ENCODE measurements around the gene CANT1.

CANT1 gene

DNA sequence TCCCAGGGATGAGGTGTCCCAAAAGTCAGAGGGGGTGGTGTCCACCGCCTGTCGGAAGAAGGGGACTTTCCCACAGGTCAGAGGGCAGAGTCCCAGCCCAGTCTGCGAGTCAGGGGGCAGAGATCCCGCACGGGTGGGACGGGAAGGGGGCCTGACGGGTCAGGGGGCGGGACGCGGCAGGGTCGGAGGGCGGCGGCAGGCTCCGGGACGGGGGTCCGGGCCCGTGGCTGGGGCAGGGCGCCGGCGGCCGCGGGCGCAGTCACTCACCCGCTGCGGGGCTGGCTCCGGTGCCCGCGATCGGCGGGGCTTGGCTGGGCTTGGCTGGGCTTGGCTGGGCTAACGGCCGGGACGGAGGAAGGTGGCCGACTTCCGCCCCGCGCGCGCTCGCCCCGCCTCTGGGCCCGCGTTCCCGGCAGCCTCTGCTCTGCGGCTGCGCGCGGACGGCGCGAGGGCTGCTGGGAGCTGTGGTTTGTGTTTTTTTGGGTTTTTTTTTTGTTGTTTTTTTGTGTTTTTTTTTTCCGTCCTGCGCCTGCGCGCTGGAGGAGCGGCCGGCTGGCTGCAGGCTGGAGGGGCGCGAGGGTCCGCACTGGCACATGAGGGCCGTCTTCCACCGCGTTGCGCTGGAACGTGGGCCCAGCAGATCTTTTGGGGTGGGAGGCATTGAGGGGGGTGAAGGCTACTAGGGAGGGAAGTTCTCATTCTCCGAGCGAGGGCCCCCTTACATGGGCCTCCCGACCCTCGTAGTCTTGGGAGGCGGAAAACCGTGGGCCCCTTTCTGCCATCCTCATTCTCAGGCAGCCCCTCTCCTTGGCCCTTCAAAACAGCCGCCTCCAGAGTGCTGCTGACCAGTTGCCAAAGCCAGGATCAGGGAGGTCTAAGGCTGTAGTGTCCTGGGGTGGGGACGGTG, at the start of gene CANT1:
CANT1 (minus strand) TSS at position 368 of the 907 bp plus-strand sequence. CDS start 12,142 bp downstream, outside the sequence.
- no peak for FAIRE-seq

DNA sequence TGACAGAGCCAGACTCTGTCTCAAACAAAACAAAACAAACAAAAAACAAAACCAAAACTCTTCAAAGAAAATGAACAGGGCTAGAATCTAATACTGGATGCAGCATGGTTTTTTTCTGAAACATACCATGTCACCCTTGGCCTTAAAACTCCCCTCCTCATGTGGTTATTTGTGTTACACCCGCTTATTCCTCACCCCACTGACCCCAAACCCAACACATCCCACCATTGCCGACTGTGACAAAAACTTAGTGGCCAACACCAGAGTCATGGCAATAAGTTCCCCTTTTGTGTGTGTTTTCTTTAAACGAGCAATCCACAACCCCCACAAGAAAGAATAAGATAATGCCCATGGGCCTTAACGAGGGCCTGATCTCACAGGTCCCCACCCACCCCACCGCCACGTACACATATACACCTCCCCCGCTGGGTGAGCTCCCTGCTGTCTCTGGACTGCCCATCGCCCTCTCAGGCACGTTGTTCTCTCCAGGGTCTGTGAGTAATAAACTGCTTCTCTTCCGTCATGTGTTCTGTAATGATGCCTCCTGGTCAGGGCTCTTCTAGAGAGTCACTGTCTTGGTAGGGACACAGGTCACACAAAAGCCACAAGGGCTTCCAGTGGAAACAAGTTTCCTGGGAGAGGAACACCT, 48.3 kb upstream of the CANT1 start:
- no peak for FAIRE-seq

DNA sequence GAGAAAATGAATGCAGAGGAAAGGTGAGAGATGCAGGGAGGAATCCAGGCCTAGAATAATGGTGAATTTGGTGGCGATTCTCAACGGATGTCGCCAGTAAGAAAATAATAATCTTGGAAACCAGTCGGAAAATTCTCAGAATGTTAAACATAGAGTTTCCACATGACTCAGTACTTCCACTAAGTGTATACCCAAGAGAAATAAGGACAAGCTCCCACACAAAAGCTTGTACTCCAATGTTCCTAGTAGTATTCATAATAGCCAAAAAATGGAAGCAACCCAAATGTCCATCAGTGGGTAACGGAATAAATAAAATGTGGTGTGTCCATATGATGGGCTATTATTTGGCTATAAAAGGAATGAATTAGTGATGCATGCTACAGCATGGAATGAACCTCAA, 45.6 kb upstream of the CANT1 start:
- FAIRE-seq, result no peak

DNA sequence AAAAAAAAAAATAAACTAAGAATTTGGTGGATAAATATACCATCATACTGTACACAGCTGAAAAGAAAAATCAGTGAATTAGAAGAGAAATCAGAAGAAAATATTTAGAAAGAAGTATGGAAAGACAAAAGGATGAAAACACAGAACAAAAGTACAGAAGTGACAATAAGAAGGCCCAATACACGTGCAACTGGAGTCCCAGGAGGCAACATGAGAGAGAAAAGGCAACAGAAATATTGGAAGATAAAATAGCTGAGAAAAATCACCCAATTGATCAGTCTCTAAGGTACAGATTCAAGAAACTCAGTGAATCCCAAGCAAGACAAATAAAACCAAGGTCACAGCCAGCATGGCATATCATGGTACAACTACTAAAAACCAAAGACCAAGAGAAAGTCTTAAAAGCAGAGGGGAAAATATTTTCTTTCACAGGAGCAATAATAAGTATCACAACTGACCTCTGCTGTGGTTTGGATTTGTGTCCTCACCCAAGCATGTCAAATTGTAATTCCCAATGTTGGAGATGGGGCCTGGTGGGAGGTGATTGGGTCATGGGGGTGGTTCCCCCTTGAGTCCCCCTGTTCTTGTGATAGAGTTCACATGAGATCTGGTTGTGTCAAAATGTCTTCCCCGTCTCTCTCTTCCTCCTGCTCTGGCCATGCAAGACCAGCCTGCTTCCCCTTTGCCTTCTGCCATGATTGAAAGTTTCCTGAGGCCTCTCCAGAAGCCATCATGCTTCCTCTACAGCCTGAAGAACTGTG, 44.8 kb upstream of the CANT1 start:
- FAIRE-seq, result no peak

DNA sequence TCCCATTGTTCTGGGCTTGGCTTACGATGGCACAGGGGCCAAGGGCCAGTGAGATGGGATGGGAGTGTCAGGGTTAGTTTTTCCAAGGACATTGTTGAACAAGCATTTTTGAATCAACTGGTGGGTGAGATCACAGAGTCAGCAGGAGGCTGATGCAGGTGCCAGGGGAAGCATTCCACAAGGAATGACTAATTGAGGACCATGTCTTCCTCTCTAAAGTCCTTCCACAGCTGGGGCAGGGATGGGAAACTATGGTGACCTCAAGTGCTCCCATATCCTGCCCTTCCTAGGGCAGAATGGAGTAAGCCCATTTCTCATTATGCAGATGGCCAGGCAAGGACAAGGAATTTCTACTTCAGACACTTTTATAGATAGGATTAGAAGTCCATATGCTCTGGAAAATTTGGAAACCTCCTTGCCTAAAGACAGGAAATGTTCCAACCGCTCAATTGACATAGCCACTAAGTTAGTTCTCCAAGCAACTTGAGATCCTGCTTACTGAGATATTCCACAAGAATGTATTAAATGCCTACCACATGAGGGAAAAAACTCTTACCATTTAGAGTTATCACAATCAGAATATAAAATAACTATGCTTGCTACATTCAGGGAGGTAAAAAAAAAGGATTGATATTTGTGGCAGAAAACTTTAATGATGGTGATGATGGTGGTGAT, 43.8 kb upstream of the CANT1 start:
- no peak for FAIRE-seq

DNA sequence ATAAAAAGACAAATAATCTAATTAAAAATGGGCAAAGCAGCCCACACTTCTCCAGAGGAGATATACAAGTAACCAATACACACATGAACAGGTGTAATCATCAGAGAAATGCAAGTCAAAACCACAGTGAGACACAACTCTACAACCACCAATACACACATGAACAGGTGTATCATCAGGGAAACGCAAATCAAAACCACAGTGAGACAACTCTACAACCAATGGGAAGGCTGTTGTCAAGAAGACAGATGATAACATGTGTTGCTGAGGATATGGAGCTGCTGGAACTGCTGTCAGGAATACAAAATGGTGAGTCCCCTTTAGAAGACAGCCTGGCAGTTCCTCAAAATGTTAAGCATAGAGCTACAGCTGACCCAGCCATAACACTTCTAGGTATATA, 42.6 kb upstream of the CANT1 start:
- FAIRE-seq, result no peak

DNA sequence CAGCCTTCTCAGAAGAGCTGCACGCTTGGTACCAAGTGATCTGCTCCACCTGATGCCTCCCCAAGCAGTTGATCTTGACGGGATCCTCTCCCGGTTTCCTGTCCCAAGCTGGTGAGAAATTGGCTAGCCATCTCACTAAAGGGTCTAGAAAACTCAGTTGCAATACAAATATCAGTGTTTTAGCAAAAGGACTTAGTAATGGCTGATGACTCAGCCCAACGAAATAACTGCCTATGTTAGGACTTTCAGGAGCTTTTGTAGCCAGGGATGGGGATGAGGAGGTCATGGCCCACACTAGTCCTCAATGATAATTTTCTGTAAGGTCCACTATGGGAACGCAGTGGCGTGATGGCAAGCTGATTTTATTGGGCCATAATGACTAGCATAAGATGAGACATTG, 41.7 kb upstream of the CANT1 start:
- no peak for FAIRE-seq

DNA sequence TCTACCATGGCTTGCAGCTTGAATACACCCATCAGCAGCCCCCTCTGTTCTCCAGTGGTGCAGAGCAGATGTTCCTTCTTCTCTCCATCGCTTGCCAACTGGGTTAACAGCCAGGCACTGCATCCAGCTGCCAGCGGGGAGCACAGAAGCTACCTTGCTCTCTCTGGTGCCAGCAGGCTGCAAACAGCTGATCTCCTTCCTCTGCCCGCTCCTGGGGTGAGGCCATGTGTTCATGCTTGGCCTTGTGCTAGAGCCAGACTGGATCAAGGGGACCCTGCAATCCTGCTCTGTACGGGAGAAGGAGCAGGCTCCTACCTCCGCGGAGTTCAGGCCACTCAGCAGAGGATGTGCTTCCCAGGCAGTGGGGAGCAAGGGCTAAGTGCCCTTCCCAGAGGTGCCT, 41.0 kb upstream of the CANT1 start:
- FAIRE-seq, result no peak

DNA sequence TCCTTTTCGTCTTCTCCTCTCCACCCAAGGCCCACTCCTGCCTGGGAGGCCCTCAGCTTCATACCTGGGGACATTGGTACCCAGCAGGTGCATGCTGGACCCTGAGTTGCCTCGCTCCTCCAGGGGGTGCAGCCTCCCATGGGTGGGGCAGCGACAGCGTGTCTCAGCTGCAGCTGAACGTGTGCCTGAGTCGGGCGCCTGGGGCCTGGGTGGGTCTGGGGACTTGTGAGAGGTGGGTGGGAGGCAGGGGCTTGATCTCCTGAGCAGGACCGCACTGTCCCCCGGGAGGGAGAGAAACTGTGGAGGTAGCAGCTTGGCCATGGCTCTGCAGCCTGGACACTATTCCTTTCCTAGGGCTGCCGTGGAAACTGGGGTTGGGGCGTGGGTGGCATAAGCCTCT, 40.3 kb upstream of the CANT1 start:
- FAIRE-seq, result no peak

DNA sequence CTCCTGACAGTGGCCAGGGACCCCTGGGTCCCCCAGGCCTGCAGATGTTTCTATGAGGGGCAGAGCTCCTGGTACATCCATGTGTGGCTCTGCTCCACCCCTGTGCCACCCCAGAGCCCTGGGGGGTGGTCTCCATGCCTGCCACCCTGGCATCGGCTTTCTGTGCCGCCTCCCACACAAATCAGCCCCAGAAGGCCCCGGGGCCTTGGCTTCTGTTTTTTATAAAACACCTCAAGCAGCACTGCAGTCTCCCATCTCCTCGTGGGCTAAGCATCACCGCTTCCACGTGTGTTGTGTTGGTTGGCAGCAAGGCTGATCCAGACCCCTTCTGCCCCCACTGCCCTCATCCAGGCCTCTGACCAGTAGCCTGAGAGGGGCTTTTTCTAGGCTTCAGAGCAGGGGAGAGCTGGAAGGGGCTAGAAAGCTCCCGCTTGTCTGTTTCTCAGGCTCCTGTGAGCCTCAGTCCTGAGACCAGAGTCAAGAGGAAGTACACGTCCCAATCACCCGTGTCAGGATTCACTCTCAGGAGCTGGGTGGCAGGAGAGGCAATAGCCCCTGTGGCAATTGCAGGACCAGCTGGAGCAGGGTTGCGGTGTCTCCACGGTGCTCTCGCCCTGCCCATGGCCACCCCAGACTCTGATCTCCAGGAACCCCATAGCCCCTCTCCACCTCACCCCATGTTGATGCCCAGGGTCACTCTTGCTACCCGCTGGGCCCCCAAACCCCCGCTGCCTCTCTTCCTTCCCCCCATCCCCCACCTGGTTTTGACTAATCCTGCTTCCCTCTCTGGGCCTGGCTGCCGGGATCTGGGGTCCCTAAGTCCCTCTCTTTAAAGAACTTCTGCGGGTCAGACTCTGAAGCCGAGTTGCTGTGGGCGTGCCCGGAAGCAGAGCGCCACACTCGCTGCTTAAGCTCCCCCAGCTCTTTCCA, 39.5 kb upstream of the CANT1 start:
- FAIRE-seq, result no peak

DNA sequence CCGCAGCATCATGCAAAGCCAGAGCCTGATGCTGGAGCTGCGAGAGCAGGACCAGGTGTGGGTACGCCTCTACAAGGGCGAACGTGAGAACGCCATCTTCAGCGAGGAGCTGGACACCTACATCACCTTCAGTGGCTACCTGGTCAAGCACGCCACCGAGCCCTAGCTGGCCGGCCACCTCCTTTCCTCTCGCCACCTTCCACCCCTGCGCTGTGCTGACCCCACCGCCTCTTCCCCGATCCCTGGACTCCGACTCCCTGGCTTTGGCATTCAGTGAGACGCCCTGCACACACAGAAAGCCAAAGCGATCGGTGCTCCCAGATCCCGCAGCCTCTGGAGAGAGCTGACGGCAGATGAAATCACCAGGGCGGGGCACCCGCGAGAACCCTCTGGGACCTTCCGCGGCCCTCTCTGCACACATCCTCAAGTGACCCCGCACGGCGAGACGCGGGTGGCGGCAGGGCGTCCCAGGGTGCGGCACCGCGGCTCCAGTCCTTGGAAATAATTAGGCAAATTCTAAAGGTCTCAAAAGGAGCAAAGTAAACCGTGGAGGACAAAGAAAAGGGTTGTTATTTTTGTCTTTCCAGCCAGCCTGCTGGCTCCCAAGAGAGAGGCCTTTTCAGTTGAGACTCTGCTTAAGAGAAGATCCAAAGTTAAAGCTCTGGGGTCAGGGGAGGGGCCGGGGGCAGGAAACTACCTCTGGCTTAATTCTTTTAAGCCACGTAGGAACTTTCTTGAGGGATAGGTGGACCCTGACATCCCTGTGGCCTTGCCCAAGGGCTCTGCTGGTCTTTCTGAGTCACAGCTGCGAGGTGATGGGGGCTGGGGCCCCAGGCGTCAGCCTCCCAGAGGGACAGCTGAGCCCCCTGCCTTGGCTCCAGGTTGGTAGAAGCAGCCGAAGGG, 38.6 kb upstream of the CANT1 start:
- no peak for FAIRE-seq

DNA sequence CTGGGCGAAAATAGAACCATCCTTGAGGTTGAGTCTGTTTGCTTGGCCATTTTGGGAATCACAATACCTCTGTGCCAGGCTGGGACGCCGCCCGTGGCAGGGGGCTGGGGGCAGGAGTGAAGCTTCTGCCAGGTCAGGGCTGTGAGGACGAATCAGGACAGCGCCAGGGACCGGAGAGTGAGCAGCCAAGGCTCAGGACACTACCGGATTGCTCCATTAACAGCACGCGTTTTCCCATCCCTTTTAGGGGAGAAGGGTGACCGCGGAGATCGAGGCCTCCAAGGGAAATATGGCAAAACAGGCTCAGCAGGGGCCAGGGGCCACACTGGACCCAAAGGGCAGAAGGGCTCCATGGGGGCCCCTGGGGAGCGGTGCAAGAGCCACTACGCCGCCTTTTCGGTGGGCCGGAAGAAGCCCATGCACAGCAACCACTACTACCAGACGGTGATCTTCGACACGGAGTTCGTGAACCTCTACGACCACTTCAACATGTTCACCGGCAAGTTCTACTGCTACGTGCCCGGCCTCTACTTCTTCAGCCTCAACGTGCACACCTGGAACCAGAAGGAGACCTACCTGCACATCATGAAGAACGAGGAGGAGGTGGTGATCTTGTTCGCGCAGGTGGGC, 37.8 kb upstream of the CANT1 start:
- no peak for FAIRE-seq

DNA sequence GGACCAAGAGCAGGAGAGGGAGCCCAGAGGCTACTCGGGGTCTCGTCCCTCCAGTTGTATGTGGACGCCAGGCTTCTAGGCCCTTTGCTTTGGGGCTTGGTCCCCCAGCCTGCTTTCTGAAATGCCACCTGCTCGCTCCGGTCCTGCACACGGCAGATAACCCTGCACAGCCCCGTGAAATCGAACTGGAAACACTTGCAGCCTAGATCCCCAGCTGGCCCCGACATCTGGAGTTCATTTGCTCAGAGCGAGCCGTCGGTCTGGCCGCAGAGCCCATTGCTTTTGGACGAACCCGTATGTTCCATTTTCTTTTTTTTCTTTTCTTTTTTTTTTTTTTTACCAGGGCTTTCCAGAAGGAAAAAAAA, 37.3 kb upstream of the CANT1 start:
- FAIRE-seq, result no peak

DNA sequence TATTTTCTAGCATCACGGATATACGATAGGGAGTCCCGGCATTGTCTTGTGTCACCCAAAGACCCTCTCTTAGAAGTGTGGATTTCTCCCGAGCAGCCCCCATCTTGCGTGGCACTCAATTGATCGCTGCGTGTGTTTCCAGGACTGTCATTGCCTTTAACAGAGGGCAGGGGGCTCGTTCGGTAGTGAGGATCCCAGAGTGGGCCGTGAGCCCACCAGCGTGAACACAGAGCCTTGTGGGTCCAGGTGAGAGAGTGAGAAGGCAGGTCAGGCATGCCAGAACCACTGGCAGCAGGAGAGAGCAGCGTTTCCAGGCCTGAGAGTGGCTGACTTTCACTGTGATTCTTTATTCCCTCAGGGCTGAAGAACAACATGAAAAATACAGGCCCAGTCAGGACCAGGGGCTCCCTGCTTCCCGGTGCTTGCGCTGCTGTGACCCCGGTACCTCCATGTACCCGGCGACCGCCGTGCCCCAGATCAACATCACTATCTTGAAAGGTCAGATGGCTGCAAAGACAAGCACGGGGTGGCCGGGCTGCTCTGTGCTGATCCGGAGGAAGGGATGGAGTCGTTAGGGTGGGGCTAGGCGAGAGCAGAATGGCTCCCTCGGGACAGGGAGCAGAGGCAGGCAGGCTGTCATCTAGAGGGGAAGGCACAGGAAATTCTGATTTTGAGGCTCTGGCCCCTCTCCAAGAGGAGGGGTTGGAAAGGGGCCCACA, 36.8 kb upstream of the CANT1 start:
- FAIRE-seq, result no peak

DNA sequence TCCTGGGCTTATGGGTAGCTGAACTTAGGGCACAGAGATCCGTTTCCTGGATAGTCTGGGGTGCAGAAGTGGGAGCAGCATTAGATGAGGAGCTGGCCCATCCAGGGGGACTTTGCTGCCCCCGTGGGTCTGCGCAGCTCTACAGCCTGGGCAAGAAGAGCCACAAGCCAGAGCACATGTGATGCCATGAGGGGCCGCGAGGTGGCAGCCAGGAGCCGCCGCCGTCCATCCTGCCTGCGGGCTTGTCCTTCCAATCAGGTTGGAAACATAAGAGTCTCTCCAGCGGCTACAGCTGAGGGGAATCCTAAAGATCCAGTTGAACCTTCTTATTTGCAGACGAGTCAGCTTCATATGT, 36.3 kb upstream of the CANT1 start:
- no peak for FAIRE-seq

DNA sequence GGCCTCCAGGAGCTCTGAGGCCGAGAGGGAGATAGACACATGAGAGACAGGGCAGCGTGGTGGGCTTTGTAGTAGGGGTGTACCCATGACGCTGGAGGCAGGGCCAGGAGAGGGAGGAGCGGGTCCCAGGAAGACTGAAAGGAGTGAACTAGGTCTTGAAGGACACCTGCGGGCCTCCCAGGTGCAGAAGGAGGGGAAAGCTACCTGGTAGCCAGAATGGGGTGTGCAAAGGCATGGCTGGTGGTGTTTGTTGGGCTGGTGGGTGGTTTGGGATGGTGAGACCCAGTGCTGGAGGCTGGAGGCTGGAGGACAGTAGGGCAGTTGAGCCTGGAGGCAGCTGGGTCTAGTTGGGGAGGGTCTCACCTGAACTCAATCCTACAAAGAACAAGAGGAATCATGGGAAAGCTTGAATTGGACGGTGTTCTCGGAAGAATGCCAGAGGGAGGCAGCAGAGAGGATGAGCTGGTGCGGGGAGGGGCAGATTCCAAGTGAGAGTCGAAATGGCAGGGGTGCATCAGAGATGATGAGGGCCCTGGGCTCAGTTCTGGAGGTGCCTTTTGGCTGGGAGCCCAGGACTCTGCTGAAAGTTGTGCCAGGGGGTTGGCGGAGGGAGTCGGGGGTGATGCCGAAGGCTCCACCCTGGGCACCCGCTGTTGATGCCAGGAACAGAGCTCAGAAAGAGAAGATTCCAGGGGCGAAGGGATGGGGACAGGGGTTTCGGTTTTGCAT, 35.6 kb upstream of the CANT1 start:
- no peak for FAIRE-seq

DNA sequence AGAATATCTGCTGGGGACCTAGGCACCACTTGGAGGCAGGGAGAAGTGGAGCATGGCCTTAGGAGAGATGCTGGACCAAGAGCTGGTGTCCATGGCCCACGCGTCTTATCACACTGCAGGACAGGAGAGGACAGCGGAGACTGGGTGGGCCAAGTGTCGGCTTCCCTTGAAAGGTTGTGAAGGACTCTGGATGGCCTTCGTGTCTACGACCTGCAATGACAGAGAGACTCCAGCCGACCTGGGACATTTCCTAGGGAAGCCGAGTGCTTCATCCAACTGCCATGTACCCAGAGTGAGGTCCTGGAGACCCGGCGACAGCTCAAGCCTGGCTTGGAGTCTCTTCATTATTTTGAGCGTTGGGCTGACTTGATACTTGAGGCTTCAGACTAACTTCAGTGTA, 34.9 kb upstream of the CANT1 start:
- no peak for FAIRE-seq

DNA sequence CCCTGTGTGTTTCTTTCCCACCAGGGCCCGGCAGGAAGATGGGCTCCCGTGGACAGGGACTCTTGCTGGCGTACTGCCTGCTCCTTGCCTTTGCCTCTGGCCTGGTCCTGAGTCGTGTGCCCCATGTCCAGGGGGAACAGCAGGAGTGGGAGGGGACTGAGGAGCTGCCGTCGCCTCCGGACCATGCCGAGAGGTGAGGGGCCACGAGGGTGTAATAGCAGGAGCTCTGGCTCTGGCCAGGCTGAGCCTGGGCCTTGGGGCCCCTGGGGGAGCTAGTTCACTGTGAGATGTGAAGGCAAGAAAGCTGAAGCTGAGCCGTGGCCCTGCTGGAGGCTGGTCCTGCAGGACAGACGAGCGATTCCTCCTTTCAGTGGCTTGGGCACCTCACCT, 34.4 kb upstream of the CANT1 start:
- no peak for FAIRE-seq
